KOPT-K1 (cell line): ENCODE measurements around the gene EIF2B1.

Source experiments
- H3K27ac ChIP-seq: fragments of 200-600 bp; sonication (generic); 2 replicates; pipeline ENCODE4 v1.5.1; 2016; ENCODE audit warnings: antibody characterized with exemption, mild to moderate bottlenecking, low read depth, low read length; ENCODE audit not compliant: poor library complexity, severe bottlenecking
- H3K36me3 ChIP-seq: fragments of 200-600 bp; sonication (generic); 2 replicates; pipeline ENCODE4 v1.5.1; 2017; ENCODE audit warnings: antibody characterized with exemption, mild to moderate bottlenecking, low read length, moderate library complexity; ENCODE audit not compliant: insufficient read depth
- H3K9me3 ChIP-seq: fragments of 200-600 bp; sonication (generic); 2 replicates; pipeline ENCODE4 v1.5.1; 2017; ENCODE audit warnings: antibody characterized with exemption, low read length, mild to moderate bottlenecking; ENCODE audit not compliant: insufficient read depth, poor library complexity, severe bottlenecking

Gene EIF2B1

DNA sequence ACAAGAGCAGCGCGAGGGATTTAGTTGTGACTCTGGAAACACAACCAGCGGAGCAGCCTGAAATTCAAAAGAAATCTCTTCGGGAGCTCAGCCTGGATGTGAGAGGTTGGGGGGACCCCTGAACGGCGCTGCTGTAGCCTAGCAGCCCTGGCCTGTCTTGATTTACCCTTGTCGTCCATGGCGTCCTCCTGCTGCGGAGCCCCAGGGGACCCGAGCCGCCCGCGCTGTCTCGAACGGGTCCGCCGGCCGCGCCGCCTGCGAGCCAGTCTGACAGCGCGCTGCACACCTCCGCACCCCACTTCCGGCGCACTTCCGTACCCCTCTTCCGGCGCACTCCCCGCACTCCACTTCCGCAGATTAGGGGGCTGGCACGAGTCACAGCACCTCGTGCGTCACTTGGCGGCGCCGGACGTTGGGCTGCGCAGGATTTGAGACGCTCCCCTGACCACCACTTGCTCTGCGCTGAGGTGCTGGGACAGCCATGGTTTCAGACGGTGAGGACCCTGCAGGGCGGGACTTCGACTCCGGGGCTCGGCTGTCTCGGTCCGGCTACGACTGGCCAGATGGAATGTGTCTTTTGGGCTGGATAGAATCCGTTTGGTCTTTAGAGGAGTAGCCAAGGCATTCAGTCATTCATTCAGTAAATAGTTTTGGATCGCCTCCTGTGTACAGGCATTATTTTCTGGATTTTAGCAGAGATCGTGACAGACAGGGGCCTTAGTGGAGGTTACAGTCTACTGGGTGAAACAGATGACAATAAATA, at the start of gene EIF2B1, which contains the start of gene GTF2H3:
Gene EIF2B1, minus strand, starts transcription at position 308 of the 763 bp plus-strand sequence. Its CDS starts 129 bp downstream, at position 179.
Gene GTF2H3, plus strand, starts transcription at position 451 of the 763 bp plus-strand sequence. Its CDS starts 31 bp downstream, at position 482.
- H3K9me3 ChIP-seq: no peaks in the 10 kb centered on the region
- peaks cover 38% of the 10 kb centered on the region for H3K36me3 ChIP-seq
- H3K27ac ChIP-seq: peak within 1 kb of the TSS; percentile 80

- Histone ChIP-seq H3K9me3 (no peaks in the 10 kb centered on the region), H3K27ac (no peak overlapping the region), H3K36me3 (no peaks in the 10 kb centered on the region)
Observed at GRCh38 chr12:123681605-123682004, 48.1 kb upstream of the EIF2B1 start.

- Histone ChIP-seq H3K9me3 (no peaks in the 10 kb centered on the region), H3K36me3 (no peaks in the 10 kb centered on the region), H3K27ac (no peak overlapping the region)
Observed at GRCh38 chr12:123678981-123679380, 45.5 kb upstream of the EIF2B1 start.

DNA sequence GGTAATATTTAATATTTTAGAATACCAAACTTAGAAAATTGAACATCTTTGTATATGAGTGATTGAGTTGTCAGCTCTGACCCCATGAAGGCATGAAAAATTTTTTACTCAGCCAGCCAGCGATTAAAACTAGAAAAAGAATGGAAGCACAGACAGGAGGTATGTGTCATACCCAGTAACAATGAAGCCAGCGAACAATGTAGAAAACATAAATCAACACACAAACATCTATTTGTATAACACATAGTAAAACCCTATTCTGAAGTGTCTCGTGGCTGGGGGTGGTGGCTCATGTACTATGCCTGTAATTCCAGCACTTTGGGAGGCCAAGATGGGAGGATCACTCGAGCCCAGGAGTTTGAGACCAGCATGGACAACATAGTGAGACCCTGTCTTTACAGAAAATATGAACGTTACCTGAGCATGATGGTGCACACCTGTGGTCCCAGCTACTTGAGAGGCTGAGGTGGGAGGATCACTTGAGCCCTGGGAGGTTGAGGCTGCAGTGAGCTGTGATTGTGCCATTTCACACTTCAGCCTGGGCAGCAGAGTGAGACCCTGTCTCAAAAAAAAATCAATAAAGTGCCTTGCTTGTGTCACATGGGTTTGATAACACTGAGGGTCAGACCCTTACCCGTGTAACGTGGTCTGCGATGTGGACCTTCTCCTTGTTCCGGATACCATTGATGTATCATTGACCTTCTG, 43.3 kb upstream of the EIF2B1 start:
- Histone ChIP-seq H3K36me3 (no peaks in the 10 kb centered on the region), H3K9me3 (no peaks in the 10 kb centered on the region), H3K27ac (no peak overlapping the region)

DNA sequence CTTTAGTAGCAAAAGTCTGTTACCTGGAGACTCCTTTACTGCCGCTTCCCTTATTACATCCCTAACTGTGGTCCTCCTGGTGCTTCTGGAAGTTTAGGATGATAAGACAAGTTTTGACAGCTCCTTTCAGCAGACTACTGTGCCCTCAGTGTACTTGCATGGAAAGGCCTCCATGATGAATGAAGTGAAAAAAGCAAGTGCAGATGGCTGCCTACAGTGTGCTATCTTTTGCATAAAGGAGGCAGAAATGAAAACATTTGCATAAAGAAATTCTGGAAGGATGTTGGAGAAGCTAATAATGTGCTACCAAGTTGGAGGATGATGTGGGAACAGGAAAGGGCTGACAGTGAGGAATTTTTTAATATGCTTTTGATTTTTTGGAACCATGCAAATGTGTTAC, 42.0 kb upstream of the EIF2B1 start:
- no peaks in the 10 kb centered on the region for H3K36me3 ChIP-seq
- no peaks in the 10 kb centered on the region for H3K9me3 ChIP-seq
- no peak overlapping the region for H3K27ac ChIP-seq

DNA sequence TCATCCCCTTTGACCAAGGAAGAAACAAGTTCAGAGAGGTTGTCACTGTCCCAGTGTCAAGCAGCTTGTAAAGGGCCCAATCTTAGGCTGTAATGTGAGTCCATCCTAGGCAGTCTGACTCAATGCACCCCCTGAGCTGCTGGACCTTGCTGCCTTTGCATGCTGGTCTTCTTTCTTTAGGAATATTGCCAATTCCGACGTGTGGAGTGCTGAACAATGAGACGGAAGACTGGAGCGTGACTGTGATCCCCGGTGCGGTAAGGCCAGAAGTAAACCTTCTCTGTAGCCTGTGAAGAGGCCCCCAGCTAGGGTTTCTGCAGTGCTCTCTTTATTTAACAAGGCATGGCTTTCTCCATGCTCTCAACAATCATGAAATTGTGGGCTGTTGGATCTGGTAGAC, 38.4 kb upstream of the EIF2B1 start:
- Histone ChIP-seq H3K36me3 (no peaks in the 10 kb centered on the region), H3K27ac (no peak overlapping the region), H3K9me3 (no peaks in the 10 kb centered on the region)

DNA sequence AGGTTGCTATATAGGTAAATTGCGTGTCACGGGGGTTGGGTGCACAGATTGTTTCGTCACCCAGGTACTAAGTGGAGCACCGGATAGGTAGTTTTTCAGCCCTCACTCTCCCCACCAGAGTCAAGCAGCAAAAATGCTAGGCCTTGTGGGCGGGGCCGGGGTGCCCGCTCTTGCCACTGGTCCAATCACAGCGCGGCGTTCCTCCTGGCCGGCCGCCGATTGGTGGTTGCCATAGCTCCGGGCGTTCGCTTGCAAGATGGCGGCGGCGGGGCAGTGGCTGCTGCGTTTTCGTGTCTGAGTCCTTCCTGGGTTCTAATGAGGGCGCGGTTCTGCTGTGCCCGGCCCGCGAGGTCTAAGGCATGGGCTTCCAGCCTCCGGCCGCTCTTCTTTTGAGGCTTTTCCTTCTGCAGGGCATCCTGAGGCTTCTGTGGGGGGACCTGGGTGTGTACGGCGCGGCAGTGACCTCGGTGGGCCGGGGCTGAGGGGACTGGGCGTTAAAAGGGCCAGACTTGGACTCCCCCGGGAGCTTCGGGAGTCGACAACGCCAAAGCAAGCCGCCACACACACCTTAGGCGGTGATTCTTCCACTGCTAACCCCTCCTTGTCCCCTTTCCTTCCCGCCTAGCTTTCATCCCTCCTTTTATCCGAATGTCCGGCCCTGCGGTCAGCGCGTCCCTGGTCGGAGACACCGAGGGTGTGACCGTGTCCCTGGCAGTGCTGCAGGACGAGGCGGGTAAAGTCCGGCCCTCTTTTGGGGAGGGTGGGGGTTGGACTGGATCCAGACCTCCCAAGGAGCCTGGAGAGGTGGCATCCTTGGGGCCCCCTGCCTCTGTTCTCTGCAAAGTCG, 37.6 kb upstream of the EIF2B1 start, which contains the start of gene TCTN2:
Gene TCTN2, plus strand, starts transcription at position 232 of the 847 bp plus-strand sequence. Its CDS starts 128 bp downstream, at position 360.
- Histone ChIP-seq H3K27ac (peak within 1 kb of the TSS; percentile 40), H3K9me3 (no peaks in the 10 kb centered on the region), H3K36me3 (no peaks in the 10 kb centered on the region)

DNA sequence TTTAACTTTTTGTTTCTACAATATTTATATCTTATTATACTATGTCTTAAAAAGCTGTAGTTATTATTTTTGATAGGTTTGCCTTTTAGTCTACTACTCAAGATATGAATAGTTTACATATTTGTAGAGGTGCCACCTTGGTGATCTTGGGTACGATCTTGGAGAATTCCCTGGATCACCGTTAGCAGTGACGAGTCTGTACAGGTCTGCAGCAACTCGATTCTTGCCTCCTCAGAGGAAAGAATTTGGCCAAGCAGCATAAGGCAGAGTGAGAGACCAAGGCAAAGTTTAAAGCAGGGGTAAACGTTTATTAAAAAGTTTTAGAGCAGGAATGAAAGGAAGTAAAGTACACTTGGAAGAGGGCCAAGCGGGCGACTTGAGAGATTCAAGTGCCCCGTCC, 34.3 kb upstream of the EIF2B1 start:
- no peaks in the 10 kb centered on the region for H3K9me3 ChIP-seq
- H3K36me3 ChIP-seq: peaks cover 16% of the 10 kb centered on the region; the same call in 1 of the 2 replicates
- no peak overlapping the region for H3K27ac ChIP-seq

DNA sequence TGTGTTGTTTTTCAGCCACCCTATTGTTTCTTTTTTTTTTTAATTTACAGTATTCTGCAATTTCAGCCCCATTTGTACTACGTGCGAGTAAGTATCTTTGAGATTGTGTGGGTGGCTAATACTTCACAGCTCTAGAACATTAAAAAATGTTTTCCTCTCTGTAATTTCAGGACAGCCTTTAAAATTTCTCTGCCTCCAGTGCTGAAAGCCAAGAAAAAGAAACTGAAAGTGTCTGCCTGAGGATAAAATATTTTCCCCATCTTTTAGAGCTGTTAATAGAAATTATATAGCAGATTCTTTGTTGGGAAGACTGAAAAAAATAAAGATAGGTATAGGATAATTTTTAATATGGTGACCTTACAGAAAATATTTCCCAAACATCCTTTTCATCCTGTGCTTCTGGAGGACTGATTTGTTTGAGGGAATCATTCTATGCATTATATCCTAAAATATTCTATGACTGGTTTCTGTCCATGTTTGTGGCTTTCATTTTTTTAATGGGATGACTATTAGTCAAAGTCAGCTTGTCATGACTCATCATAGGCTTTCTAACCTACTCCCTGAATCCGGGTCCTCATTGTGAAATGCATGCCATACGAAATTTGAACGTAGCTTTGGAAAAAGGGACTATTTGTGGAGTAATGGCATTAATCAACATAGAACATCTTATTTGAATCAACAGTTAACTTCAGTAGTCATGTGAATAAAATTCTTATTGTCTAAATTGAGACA, 26.7 kb upstream of the EIF2B1 start:
- Histone ChIP-seq H3K27ac (no peak overlapping the region), H3K36me3 (peaks cover 84% of the 10 kb centered on the region), H3K9me3 (no peaks in the 10 kb centered on the region)

DNA sequence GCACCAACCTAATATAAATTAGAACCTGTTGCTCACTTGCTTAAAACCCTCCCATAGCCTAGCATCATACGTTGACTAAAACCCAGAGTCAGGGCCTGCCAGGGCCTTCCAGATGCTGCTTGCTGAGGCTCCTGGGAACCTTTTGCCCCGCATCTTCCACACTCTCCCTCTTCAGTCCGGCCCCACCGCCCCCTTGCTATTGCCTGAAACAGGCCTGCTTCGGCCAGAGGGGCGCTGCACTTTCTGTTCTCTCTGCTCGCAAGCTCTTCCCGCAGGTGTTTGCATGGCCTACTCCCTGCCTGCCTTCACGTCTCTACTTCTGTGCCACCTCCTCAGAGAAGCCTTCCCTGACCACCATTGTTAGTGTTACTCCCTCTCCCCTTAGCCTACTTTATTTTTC, 23.7 kb upstream of the EIF2B1 start:
- Histone ChIP-seq H3K36me3 (peaks cover 93% of the 10 kb centered on the region), H3K27ac (no peak overlapping the region), H3K9me3 (no peaks in the 10 kb centered on the region)

GRCh38 chr12:123656392-123656791, 22.9 kb upstream of the EIF2B1 start:
- Histone ChIP-seq H3K9me3 (no peaks in the 10 kb centered on the region), H3K36me3 (peaks cover 98% of the 10 kb centered on the region), H3K27ac (no peak overlapping the region)

GRCh38 chr12:123655420-123655819, 21.9 kb upstream of the EIF2B1 start:
- Histone ChIP-seq H3K27ac (no peak overlapping the region), H3K9me3 (no peaks in the 10 kb centered on the region), H3K36me3 (peaks cover 98% of the 10 kb centered on the region)

- Histone ChIP-seq H3K9me3 (no peaks in the 10 kb centered on the region), H3K27ac (no peak overlapping the region), H3K36me3 (peaks cover 98% of the 10 kb centered on the region)
Observed at GRCh38 chr12:123654129-123654701, 20.7 kb upstream of the EIF2B1 start.

- Histone ChIP-seq H3K9me3 (no peaks in the 10 kb centered on the region), H3K36me3 (peaks cover 96% of the 10 kb centered on the region), H3K27ac (no peak overlapping the region)
Observed at GRCh38 chr12:123648401-123648800, 14.9 kb upstream of the EIF2B1 start.
